NCI-H146 treated with DMSO at 0.1 percent for 48 hours (cell line): ENCODE measurements around the gene PCDH12.

Experiments
- DNase-seq: peaks from one replicate; lab custom pipeline; 2025; ENCODE audit not compliant: unreplicated experiment; lab: John Stamatoyannopoulos, UW

The PCDH12 gene

GRCh38 chr5:141966963-141967333, 8.9 kb upstream of the PCDH12 start:
- no peak for DNase-seq

- no peak for DNase-seq
Measured at GRCh38 chr5:141966275-141966962, 8.4 kb upstream of the PCDH12 start.

- no peak for DNase-seq
Measured at GRCh38 chr5:141965071-141965470, 7.1 kb upstream of the PCDH12 start.

GRCh38 chr5:141963701-141964100, 5.7 kb upstream of the PCDH12 start:
- no peak for DNase-seq

- no peak for DNase-seq
Measured at GRCh38 chr5:141961466-141961865, 3.5 kb upstream of the PCDH12 start.

GRCh38 chr5:141960449-141961323, 2.7 kb upstream of the PCDH12 start:
- DNase-seq = peak; percentile 18

GRCh38 chr5:141960018-141960417, 2.0 kb upstream of the PCDH12 start:
- DNase-seq = no peak

- DNase-seq = no peak
Measured at GRCh38 chr5:141958546-141959172, 657 bp upstream of the PCDH12 start.

GRCh38 chr5:141957367-141957996, 520 bp downstream of the PCDH12 start:
- peak; percentile 11 for DNase-seq

GRCh38 chr5:141954194-141954593, 3.8 kb downstream of the PCDH12 start:
- no peak for DNase-seq

- no peak for DNase-seq
Measured at GRCh38 chr5:141952020-141952419, 6.0 kb downstream of the PCDH12 start.

- DNase-seq = no peak
Measured at GRCh38 chr5:141951332-141951781, 6.6 kb downstream of the PCDH12 start.

GRCh38 chr5:141950207-141951005, 7.6 kb downstream of the PCDH12 start:
- no peak for DNase-seq

- no peak for DNase-seq
Measured at GRCh38 chr5:141949511-141949910, 8.5 kb downstream of the PCDH12 start.

- DNase-seq = no peak
Measured at GRCh38 chr5:141948812-141949211, 9.2 kb downstream of the PCDH12 start.

GRCh38 chr5:141947316-141947715, 10.7 kb downstream of the PCDH12 start:
- DNase-seq = no peak

- DNase-seq = no peak
Measured at GRCh38 chr5:141945511-141946051, 12.4 kb downstream of the PCDH12 start.

- DNase-seq = no peak
Measured at GRCh38 chr5:141944076-141944475, 13.9 kb downstream of the PCDH12 start.

- DNase-seq = no peak
Measured at GRCh38 chr5:141942185-141942857, 15.7 kb downstream of the PCDH12 start.

- no peak for DNase-seq
Measured at GRCh38 chr5:141941779-141942178, 16.2 kb downstream of the PCDH12 start.
